Measurements from ENCODE around the gene CALHM2.

- TF ChIP-seq CTCF (IDR thresholded peaks at IDR 0.05) (no peak), IRF3 (IDR thresholded peaks at IDR 0.05; ENCODE audit: low read depth, low read length) (no peak), USF2 (IDR thresholded peaks at IDR 0.05; ENCODE audit: borderline replicate concordance, low read depth, low read length) (no peak), MEF2A (IDR thresholded peaks at IDR 0.05; ENCODE audit: borderline replicate concordance, low read depth) (no peak)
Measured at GRCh38 chr10:103499881-103500280, 47.7 kb upstream of the CALHM2 start.
